Naive thymus-derived CD8-positive, alpha-beta T cell (primary cell): ENCODE measurements around the gene APOA1. TPM values are rescaled to one million over a fixed set of nuclear protein-coding genes. Genes with fewer than 3 reads are reported as not detected.
A peak's percentile ranks its signal among the peaks of the same experiment; 100 is the strongest.
"Not testable (repeated sequence)": the region's sequence is repeated elsewhere in the genome, so short reads cannot be mapped to it uniquely, and the experiment has no call there.

Source experiments
- ATAC-seq, 2 donors: fragments of 150-1000 bp; cut with Tn5 transposase in 1 of 2; sonication (Bioruptor Pico), chemical (Tn5 transposase) in 1 of 2; 1 replicate in 1 of 2; 2 replicates in 1 of 2; pipeline ENCODE4 v1.10.0; 2021; ENCODE audit warnings: mild to moderate bottlenecking in 2 of 2, moderate library complexity in 2 of 2
- POLR2A ChIA-PET: fragments of 350-600 bp; sonication (Branson Sonifier 250); formaldehyde crosslinking; loops from one replicate; lab custom pipeline; 2021; ENCODE audit warnings: antibody characterized with exemption; lab: Charles Lee
- DNase-seq, 10 donors: peaks; one replicate each; pipeline versions ENCODE4 v3.0.0 to v3.0.0-alpha.2; 2020 to 2022
- H3K27ac Mint-ChIP-seq, 10 donors: one replicate each; pipeline ENCODE4 v1.8.0; 2020 to 2022; ENCODE audit warnings: mild to moderate bottlenecking in 10 of 10, mixed read lengths in 10 of 10, moderate library complexity in 4 of 10, inconsistent platforms in 1 of 10
- H3K27me3 Mint-ChIP-seq, 5 donors: one replicate each; pipeline ENCODE4 v1.8.0; 2021 to 2022; ENCODE audit warnings: mixed read lengths in 5 of 5
- H3K36me3 Mint-ChIP-seq, 3 donors: one replicate each; pipeline ENCODE4 v1.8.0; 2020 to 2022; ENCODE audit warnings: mixed read lengths in 3 of 3, mild to moderate bottlenecking in 2 of 3, inconsistent platforms in 1 of 3
- H3K4me1 Mint-ChIP-seq, 4 donors: one replicate each; pipeline ENCODE4 v1.8.0; 2021 to 2022; ENCODE audit warnings: mixed read lengths in 4 of 4
- H3K4me3 Mint-ChIP-seq, 10 donors: one replicate each; pipeline ENCODE4 v1.8.0; 2020 to 2022; ENCODE audit warnings: mild to moderate bottlenecking in 10 of 10, mixed read lengths in 10 of 10, moderate library complexity in 6 of 10, inconsistent platforms in 1 of 10
- H3K9me3 Mint-ChIP-seq, 9 donors: one replicate each; pipeline ENCODE4 v1.8.0; 2020 to 2022; ENCODE audit warnings: mixed read lengths in 9 of 9, mild to moderate bottlenecking in 3 of 9, inconsistent platforms in 1 of 9, moderate library complexity in 1 of 9
- polyA plus RNA-seq, 3 donors: library from polyadenylated mRNA; unstranded; fragments of 300-500 nt; fragmentation: Illumina TruSeq; gene quantifications; one replicate each; pipeline ENCODE4 v1.2.3, GENCODE V29; 2021
- total RNA-seq, 8 experiments: library from RNA in 2 of 8; stranded (reverse) in 2 of 8; gene quantifications; one replicate each; pipeline ENCODE4 v1.2.3 and lab custom pipeline; 2021 to 2026

The APOA1 gene
- total and polyA plus RNA-seq, 5 experiments from 2014 or later, result 0.17 to 1.3 (median 0.29) TPM

- H3K36me3 Mint-ChIP-seq, result no peaks in the 10 kb centered on the region
- H3K27ac Mint-ChIP-seq, result no peak overlapping the region
- no peaks in the 10 kb centered on the region for H3K9me3 Mint-ChIP-seq
- no peaks in the 10 kb centered on the region for H3K27me3 Mint-ChIP-seq
- POLR2A ChIA-PET, result no interaction called here
- H3K4me3 Mint-ChIP-seq, result no peak overlapping the region
- H3K4me1 Mint-ChIP-seq, result no peaks in the 10 kb centered on the region
- ATAC-seq (no peak), DNase-seq (no peak)
These were observed 16.1 kb downstream of the APOA1 start for GRCh38 chr11:116821050-116821918.

DNA sequence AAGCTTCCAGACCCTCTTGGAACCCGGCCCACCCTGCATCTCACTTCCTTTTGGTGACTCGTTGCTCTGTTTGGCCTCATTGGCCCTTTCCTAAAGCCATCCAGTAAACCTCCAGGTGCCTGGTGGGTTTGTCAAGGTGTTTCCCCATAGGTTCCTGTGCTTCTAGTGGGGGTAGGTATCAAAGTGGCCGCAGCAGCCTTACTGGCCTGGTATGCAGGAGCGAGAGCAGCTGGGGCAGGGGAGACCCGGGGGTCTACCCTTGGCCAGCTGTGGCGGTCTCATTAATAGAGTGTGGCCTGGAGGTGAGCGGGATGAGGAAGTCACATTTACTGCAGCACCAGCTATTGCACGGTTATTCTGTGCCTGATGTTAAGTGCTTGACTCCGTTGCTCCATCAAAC is 18.4 kb downstream of the APOA1 start:
- peaks cover 0 to 2% (median 0%) of the 10 kb centered on the region in 4 donors for H3K4me1 Mint-ChIP-seq
- H3K9me3 Mint-ChIP-seq, result no peaks in the 10 kb centered on the region
- H3K4me3 Mint-ChIP-seq, result no peak overlapping the region
- H3K27ac Mint-ChIP-seq, result no peak overlapping the region
- DNase-seq, result no peak
- ATAC-seq, result no peak
- H3K27me3 Mint-ChIP-seq, result no peaks in the 10 kb centered on the region
- POLR2A ChIA-PET, result interaction anchor here (0.6 to 0.7 kb wide), 2 partner anchors 276 to 355 kb away, joined by 3 to 5 read pairs; no protein-coding TSS in a partner anchor
- no peaks in the 10 kb centered on the region for H3K36me3 Mint-ChIP-seq

DNA sequence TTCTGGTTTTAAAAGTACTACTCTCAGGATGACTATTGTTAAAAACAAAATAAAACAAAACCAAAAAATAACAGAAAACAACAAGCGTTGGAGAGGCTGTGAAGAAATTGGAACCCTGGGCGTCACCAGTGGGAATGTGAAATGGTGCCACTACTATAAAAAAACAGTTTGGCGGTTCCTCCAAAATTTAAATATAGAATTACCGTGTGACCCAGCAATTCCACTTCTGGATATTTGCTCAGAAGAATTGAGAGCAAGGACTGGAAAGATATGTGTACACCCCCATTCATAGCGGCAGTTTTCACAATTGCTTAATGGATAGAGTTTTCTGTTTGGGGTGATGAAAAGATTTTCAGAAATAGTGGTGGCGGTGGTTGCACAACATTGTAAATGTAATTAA is 22.9 kb downstream of the APOA1 start:
- no peak overlapping the region for H3K4me3 Mint-ChIP-seq
- H3K4me1 Mint-ChIP-seq, result peaks cover 0 to 2% (median 0%) of the 10 kb centered on the region in 4 donors
- POLR2A ChIA-PET, result no interaction called here
- DNase-seq, result no peak
- no peaks in the 10 kb centered on the region for H3K36me3 Mint-ChIP-seq
- ATAC-seq, result no peak
- no peaks in the 10 kb centered on the region for H3K27me3 Mint-ChIP-seq
- H3K27ac Mint-ChIP-seq, result no peak overlapping the region
- no peaks in the 10 kb centered on the region for H3K9me3 Mint-ChIP-seq

- Mint-ChIP-seq H3K27ac (peak overlapping the region in 1 of 10 donors; percentile 17), H3K27me3 (peaks cover 0 to 2% (median 0%) of the 10 kb centered on the region in 5 donors), H3K4me1 (peaks cover 0 to 2% (median 0%) of the 10 kb centered on the region in 4 donors), H3K36me3 (no peaks in the 10 kb centered on the region), H3K9me3 (no peaks in the 10 kb centered on the region), H3K4me3 (peak overlapping the region in 1 of 10 donors; percentile 34)
- ATAC-seq (no peak), DNase-seq (no peak)
- POLR2A ChIA-PET, result no interaction called here
These were observed 23.5 kb downstream of the APOA1 start for GRCh38 chr11:116813781-116814471.

DNA sequence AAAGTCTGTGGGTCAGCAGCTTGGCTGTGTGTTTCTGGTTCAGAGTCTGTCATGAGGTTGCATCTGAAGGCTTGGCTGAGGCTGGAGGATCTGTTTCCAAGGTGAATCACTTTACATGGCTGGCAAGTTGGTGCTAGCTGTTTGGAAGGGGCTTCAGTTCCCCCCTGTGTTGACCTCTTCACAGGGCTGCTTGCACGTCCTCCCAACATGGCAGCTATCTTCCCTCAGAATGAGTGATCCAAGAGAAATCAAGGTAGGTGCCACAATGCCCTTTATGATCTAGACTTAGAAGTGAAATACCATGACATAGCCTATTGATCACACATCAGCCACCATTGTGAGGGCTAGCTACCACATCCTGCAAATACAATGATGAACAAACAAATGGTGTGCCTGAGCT is 24.3 kb downstream of the APOA1 start:
- Mint-ChIP-seq H3K27me3 (peaks cover 0 to 2% (median 0%) of the 10 kb centered on the region in 5 donors), H3K36me3 (no peaks in the 10 kb centered on the region), H3K9me3 (no peaks in the 10 kb centered on the region), H3K27ac (no peak overlapping the region), H3K4me3 (no peak overlapping the region), H3K4me1 (peaks cover 0 to 2% (median 0%) of the 10 kb centered on the region in 4 donors)
- ATAC-seq, result no peak
- DNase-seq, result no peak
- POLR2A ChIA-PET, result no interaction called here

GRCh38 chr11:116812109-116812508 is 25.3 kb downstream of the APOA1 start:
- POLR2A ChIA-PET, result no interaction called here
- no peak for ATAC-seq

DNA sequence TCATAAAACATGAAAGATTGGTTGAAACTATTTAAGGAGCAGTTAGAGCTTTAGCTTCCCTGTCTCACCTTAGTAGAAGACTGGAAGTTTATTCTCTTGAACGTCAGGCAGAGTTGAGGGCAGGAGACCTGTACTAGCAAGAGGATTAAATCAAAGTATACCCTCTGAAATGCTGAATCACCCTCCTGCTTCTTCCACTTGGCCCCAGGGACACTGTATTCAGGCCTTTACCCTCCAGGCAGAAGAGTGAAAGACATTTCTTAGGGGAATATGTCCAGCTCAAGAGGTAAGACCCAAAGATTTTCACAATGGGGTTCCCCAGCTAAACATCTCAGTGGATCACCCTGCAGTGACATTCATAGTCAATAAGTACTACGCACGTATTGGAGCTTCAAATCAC is 26.2 kb downstream of the APOA1 start:
- peaks cover 0 to 4% (median 0%) of the 10 kb centered on the region in 5 donors for H3K27me3 Mint-ChIP-seq
- H3K27ac Mint-ChIP-seq, result peak overlapping the region in 1 of 10 donors; percentile 63
- POLR2A ChIA-PET, result interaction anchor here (1.5 kb wide), 1 partner anchor 38 kb away, joined by 3 read pairs; the partner anchor contains the start of gene BUD13
- no peaks in the 10 kb centered on the region for H3K9me3 Mint-ChIP-seq
- no peaks in the 10 kb centered on the region for H3K36me3 Mint-ChIP-seq
- ATAC-seq (no peak), DNase-seq (no peak)
- H3K4me1 Mint-ChIP-seq, result peaks cover 0 to 2% (median 0%) of the 10 kb centered on the region in 4 donors
- no peak overlapping the region for H3K4me3 Mint-ChIP-seq

More at GRCh38 chr11:116812109-116812508, 25.3 kb downstream of the APOA1 start:
- no peak overlapping the region for H3K4me3 Mint-ChIP-seq
- H3K36me3 Mint-ChIP-seq, result no peaks in the 10 kb centered on the region
- H3K4me1 Mint-ChIP-seq, result peaks cover 0 to 2% (median 0%) of the 10 kb centered on the region in 4 donors
- DNase-seq, result no peak
- H3K27me3 Mint-ChIP-seq, result peaks cover 0 to 2% (median 0%) of the 10 kb centered on the region in 5 donors
- H3K27ac Mint-ChIP-seq, result no peak overlapping the region
- no peaks in the 10 kb centered on the region for H3K9me3 Mint-ChIP-seq

DNA sequence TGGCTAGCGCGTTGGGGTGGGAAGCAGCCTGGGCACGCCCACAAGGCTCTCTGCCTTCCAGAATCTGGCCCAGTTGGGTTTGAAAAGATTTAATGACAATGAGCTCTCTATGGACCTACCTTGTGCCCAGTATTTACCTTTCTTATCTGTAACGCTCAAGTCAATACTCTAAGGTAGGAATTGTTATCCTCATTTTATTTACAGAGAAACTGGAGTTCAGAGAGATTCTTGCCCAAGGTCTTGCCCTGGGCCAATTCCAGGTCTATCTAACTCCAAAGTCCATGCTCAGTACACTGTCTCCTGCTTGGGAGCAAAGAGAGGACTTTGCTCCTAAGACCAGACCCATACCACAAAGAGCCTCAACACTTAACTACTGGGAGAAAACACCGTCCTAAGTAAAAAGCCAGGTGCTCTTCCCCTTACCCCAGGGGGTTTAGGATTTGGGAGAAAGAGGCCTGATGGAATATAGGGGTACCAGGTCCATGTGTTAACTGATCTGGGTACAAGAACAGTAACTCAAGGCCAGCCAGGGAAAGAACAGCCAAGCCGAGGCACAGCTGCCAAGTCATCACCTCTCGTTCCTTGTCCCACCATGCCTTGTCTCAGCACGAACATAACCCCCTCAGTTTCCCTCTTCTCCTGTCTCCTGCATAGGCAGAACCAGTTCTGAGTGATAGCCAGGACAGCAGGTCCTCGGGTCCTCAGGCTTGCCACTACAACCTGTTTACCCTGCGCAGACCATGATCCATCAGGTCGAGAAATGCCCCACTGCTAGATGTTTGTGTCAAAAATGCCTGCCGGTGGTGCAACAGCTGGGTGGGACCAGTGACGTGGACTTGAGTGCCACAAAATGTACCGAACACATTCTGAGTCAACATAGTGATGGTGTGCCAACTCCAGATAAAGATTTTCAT is 28.9 kb downstream of the APOA1 start:
- Mint-ChIP-seq H3K4me1 (no peaks in the 10 kb centered on the region), H3K27ac (no peak overlapping the region), H3K4me3 (no peak overlapping the region), H3K9me3 (no peaks in the 10 kb centered on the region), H3K36me3 (no peaks in the 10 kb centered on the region), H3K27me3 (peaks cover 0 to 4% (median 0%) of the 10 kb centered on the region in 5 donors)
- no peak for DNase-seq
- ATAC-seq, result no peak
- POLR2A ChIA-PET, result no interaction called here

DNA sequence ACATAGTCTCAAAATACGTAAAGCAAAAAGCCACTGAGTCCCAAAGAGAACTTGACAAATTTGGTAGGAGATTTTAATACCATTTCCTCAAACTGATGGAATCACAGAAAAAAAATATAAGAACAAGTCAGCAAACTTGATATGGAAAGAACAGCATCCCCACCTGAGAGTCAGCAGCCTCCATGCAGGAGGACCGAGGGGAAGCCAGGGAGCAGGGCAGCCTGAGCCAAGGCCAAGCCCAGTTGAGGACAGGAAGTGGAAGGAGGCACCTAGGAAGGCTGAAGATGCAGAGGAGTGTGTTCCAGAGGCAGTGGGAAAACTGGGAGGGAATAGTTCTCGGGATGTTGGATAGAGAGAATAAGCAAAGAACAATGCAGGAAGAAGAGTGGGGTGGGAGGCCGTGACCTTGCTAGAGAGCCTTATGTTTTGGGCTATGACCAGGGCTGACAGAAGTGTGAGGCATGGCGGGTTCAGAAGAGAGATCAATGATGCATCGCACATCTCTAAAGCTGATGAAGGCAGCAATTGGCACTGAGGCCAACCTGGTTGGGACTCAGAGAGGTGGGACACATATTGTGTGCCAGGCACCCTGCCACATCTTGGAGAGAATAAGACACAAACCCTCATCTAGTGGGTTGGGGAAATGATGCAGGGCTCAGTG is 29.7 kb downstream of the APOA1 start:
- DNase-seq (no peak), ATAC-seq (no peak)
- POLR2A ChIA-PET, result no interaction called here
- Mint-ChIP-seq H3K27ac (peak overlapping the region in 1 of 10 donors; percentile 30), H3K9me3 (no peaks in the 10 kb centered on the region), H3K4me1 (no peaks in the 10 kb centered on the region), H3K4me3 (no peak overlapping the region), H3K36me3 (no peaks in the 10 kb centered on the region), H3K27me3 (peaks cover 0 to 4% (median 2%) of the 10 kb centered on the region in 5 donors)

GRCh38 chr11:116804001-116804400 is 33.4 kb downstream of the APOA1 start:
- ATAC-seq (no peak), DNase-seq (no peak)
- POLR2A ChIA-PET, result no interaction called here
- Mint-ChIP-seq H3K4me1 (no peaks in the 10 kb centered on the region), H3K4me3 (no peak overlapping the region), H3K36me3 (no peaks in the 10 kb centered on the region), H3K27ac (peak overlapping the region in 1 of 10 donors; percentile 31), H3K27me3 (peaks cover 0 to 7% (median 4%) of the 10 kb centered on the region in 5 donors), H3K9me3 (no peaks in the 10 kb centered on the region)

DNA sequence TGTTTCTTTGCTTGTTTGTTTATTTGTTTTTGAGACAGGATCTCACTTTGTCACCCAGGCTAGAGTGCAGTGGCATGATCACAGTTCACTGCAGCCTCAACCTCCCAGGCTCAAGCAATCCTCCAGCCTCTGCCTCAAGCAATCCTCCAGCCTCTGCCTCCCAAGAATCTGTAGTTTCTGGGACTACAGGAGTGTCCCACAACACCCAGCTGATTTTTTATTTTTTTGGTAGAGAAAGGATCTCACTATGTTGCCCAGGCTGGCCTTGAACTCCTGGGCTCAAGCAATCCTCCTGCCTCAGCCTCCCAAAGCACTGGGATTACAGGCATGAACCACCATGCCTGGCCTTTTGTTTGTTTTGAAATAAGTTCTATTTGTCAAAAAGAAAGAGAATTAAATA is 35.8 kb downstream of the APOA1 start:
- not testable (repeated sequence) for ATAC-seq, H3K27me3 Mint-ChIP-seq, H3K9me3 Mint-ChIP-seq

DNA sequence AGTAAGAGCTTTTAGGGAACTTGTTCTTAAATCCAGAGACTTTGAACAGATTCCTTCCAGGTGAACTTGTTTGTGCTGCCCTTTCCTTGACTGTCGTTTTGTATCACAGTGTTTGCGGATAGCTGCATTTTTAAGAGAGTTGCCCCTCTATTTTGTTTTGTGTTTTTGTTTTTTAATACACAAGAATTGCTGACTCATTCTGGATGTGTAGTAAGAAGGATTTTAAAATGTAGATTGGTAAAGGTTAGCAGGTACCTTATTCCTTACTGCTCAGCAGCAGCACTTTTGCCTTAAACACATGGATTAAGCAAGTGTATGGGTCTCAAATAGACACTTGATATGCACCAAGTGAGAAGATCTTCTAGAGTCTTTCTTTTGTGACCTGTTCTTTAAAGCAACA is 36.8 kb downstream of the APOA1 start:
- Mint-ChIP-seq H3K36me3 (no peaks in the 10 kb centered on the region), H3K27me3 (peaks cover 0 to 8% (median 3%) of the 10 kb centered on the region in 5 donors), H3K9me3 (no peaks in the 10 kb centered on the region), H3K4me3 (no peak overlapping the region), H3K4me1 (no peaks in the 10 kb centered on the region), H3K27ac (no peak overlapping the region)
- POLR2A ChIA-PET, result no interaction called here
- ATAC-seq (no peak), DNase-seq (no peak)

More for the DNA sequence above, 35.8 kb downstream of the APOA1 start:
- POLR2A ChIA-PET, DNase-seq, H3K4me1 Mint-ChIP-seq, H3K4me3 Mint-ChIP-seq, H3K36me3 Mint-ChIP-seq, H3K27ac Mint-ChIP-seq: not testable (repeated sequence)
